ENCODE results near the gene NCR3LG1.
A peak's percentile ranks its signal among the peaks of the same experiment; 100 is the strongest.

NCR3LG1 gene

GRCh38 chr11:17385492-17385891 is 33.9 kb downstream of the NCR3LG1 start:
- no peak overlapping the region for H3K4me2 ChIP-seq (ENCODE audit: low read length, poor library complexity, severe bottlenecking)
- H2BK12ac ChIP-seq (ENCODE audit: low read length in 2 of 2), result no peak overlapping the region
- no peaks in the 10 kb centered on the region for H3K9me3 ChIP-seq (ENCODE audit: control insufficient read depth, low read length)
- no peak overlapping the region for H2AFZ ChIP-seq (ENCODE audit: low read depth, low read length)
- H3K4me3 ChIP-seq (ENCODE audit: insufficient read depth in 1 of 2, low read depth in 1 of 2, low read length in 2 of 2), result no peak overlapping the region
- no peaks in the 10 kb centered on the region for H3K79me1 ChIP-seq (replicated peaks; ENCODE audit: low read length, poor library complexity, severe bottlenecking)
- no peaks in the 10 kb centered on the region for H3K36me3 ChIP-seq (ENCODE audit: control insufficient read depth in 1 of 2, insufficient read depth in 2 of 2, low read depth in 1 of 2, low read length in 2 of 2)
- no peak overlapping the region for H3K14ac ChIP-seq (ENCODE audit: low read length in 2 of 2)
- no peak overlapping the region for H4K91ac ChIP-seq (ENCODE audit: low read length)
- 88% methylated on average over 5 of the region's 5 CpGs for WGBS
- H2AK5ac ChIP-seq (ENCODE audit: low read length, severe bottlenecking), result no peak overlapping the region
- no peak overlapping the region for H3K9ac ChIP-seq (ENCODE audit: low read length)
- no peak overlapping the region for H3K23ac ChIP-seq (ENCODE audit: low read length in 2 of 2)
- H2BK120ac ChIP-seq (ENCODE audit: low read depth, low read length), result no peak overlapping the region
- H3K27me3 ChIP-seq (ENCODE audit: control insufficient read depth in 1 of 2, insufficient read depth in 1 of 2, low read length in 2 of 2), result peaks cover 29 to 40% of the 10 kb centered on the region in 2 experiments
- no peak overlapping the region for H4K8ac ChIP-seq (ENCODE audit: low read length)
- H3K4ac ChIP-seq (ENCODE audit: low read depth in 1 of 2, low read length in 2 of 2), result no peak overlapping the region
- no peak overlapping the region for H3K27ac ChIP-seq (ENCODE audit: low read length, poor library complexity, severe bottlenecking)
- no peak overlapping the region for H2BK15ac ChIP-seq (ENCODE audit: low read depth, poor library complexity, severe bottlenecking)
- H3K18ac ChIP-seq (ENCODE audit: low read depth in 1 of 2, low read length in 2 of 2), result no peak overlapping the region
- no peak for DNase-seq
- no peak overlapping the region for H2BK5ac ChIP-seq (ENCODE audit: low read depth, low read length, poor library complexity, severe bottlenecking)
- peaks cover 12% of the 10 kb centered on the region for H3K4me1 ChIP-seq (ENCODE audit: control insufficient read depth, insufficient read depth, low read depth, low read length)

- no peak overlapping the region for H2AFZ ChIP-seq (ENCODE audit: low read depth, low read length)
- no peak overlapping the region for H3K27ac ChIP-seq (ENCODE audit: low read length, poor library complexity, severe bottlenecking)
- no peak overlapping the region for H4K8ac ChIP-seq (ENCODE audit: low read length)
- H3K14ac ChIP-seq (ENCODE audit: low read length in 2 of 2), result no peak overlapping the region
- H3K4ac ChIP-seq (ENCODE audit: low read depth in 1 of 2, low read length in 2 of 2), result no peak overlapping the region
- no peak overlapping the region for H3K9ac ChIP-seq (ENCODE audit: low read length)
- H2BK15ac ChIP-seq (ENCODE audit: low read depth, poor library complexity, severe bottlenecking), result no peak overlapping the region
- DNase-seq, result no peak
- peaks cover 33 to 44% of the 10 kb centered on the region in 2 experiments for H3K27me3 ChIP-seq (ENCODE audit: control insufficient read depth in 1 of 2, insufficient read depth in 1 of 2, low read length in 2 of 2)
- H3K4me3 ChIP-seq (ENCODE audit: insufficient read depth in 1 of 2, low read depth in 1 of 2, low read length in 2 of 2), result no peak overlapping the region
- no peak overlapping the region for H2BK120ac ChIP-seq (ENCODE audit: low read depth, low read length)
- 75% methylated on average over 6 of the region's 6 CpGs for WGBS
- no peak overlapping the region for H3K23ac ChIP-seq (ENCODE audit: low read length in 2 of 2)
- no peak overlapping the region for H2BK5ac ChIP-seq (ENCODE audit: low read depth, low read length, poor library complexity, severe bottlenecking)
- H3K9me3 ChIP-seq (ENCODE audit: control insufficient read depth, low read length), result no peaks in the 10 kb centered on the region
- peaks cover 12% of the 10 kb centered on the region for H3K4me1 ChIP-seq (ENCODE audit: control insufficient read depth, insufficient read depth, low read depth, low read length)
- no peak overlapping the region for H2AK5ac ChIP-seq (ENCODE audit: low read length, severe bottlenecking)
- no peak overlapping the region for H3K18ac ChIP-seq (ENCODE audit: low read depth in 1 of 2, low read length in 2 of 2)
- no peaks in the 10 kb centered on the region for H3K79me1 ChIP-seq (replicated peaks; ENCODE audit: low read length, poor library complexity, severe bottlenecking)
- H3K36me3 ChIP-seq (ENCODE audit: control insufficient read depth in 1 of 2, insufficient read depth in 2 of 2, low read depth in 1 of 2, low read length in 2 of 2), result no peaks in the 10 kb centered on the region
- H2BK12ac ChIP-seq (ENCODE audit: low read length in 2 of 2), result no peak overlapping the region
- H4K91ac ChIP-seq (ENCODE audit: low read length), result no peak overlapping the region
- H3K4me2 ChIP-seq (ENCODE audit: low read length, poor library complexity, severe bottlenecking), result no peak overlapping the region
Observed at GRCh38 chr11:17385926-17386325, 34.3 kb downstream of the NCR3LG1 start.

- no peak overlapping the region for H2BK15ac ChIP-seq (ENCODE audit: low read depth, poor library complexity, severe bottlenecking)
- H3K4me2 ChIP-seq (ENCODE audit: low read length, poor library complexity, severe bottlenecking), result no peak overlapping the region
- H3K4ac ChIP-seq (ENCODE audit: low read depth in 1 of 2, low read length in 2 of 2), result no peak overlapping the region
- H2AK5ac ChIP-seq (ENCODE audit: low read length, severe bottlenecking), result no peak overlapping the region
- H3K27me3 ChIP-seq (ENCODE audit: control insufficient read depth in 1 of 2, insufficient read depth in 1 of 2, low read length in 2 of 2), result peaks cover 39 to 50% of the 10 kb centered on the region in 2 experiments
- H2BK120ac ChIP-seq (ENCODE audit: low read depth, low read length), result no peak overlapping the region
- no peak overlapping the region for H3K23ac ChIP-seq (ENCODE audit: low read length in 2 of 2)
- DNase-seq, result peak; percentile 55
- H3K36me3 ChIP-seq (ENCODE audit: control insufficient read depth in 1 of 2, insufficient read depth in 2 of 2, low read depth in 1 of 2, low read length in 2 of 2), result no peaks in the 10 kb centered on the region
- H3K27ac ChIP-seq (ENCODE audit: low read length, poor library complexity, severe bottlenecking), result no peak overlapping the region
- H2BK12ac ChIP-seq (ENCODE audit: low read length in 2 of 2), result no peak overlapping the region
- H2BK5ac ChIP-seq (ENCODE audit: low read depth, low read length, poor library complexity, severe bottlenecking), result no peak overlapping the region
- no peak overlapping the region for H4K91ac ChIP-seq (ENCODE audit: low read length)
- WGBS, result 69% methylated on average over 23 of the region's 23 CpGs
- no peak overlapping the region for H4K8ac ChIP-seq (ENCODE audit: low read length)
- no peak overlapping the region for H3K18ac ChIP-seq (ENCODE audit: low read depth in 1 of 2, low read length in 2 of 2)
- peaks cover 12% of the 10 kb centered on the region for H3K4me1 ChIP-seq (ENCODE audit: control insufficient read depth, insufficient read depth, low read depth, low read length)
- H3K14ac ChIP-seq (ENCODE audit: low read length in 2 of 2), result no peak overlapping the region
- H3K9me3 ChIP-seq (ENCODE audit: control insufficient read depth, low read length), result no peaks in the 10 kb centered on the region
- H3K4me3 ChIP-seq (ENCODE audit: insufficient read depth in 1 of 2, low read depth in 1 of 2, low read length in 2 of 2), result no peak overlapping the region
- no peak overlapping the region for H2AFZ ChIP-seq (ENCODE audit: low read depth, low read length)
- H3K79me1 ChIP-seq (replicated peaks; ENCODE audit: low read length, poor library complexity, severe bottlenecking), result no peaks in the 10 kb centered on the region
- H3K9ac ChIP-seq (ENCODE audit: low read length), result no peak overlapping the region
Observed at GRCh38 chr11:17386331-17387084, 34.9 kb downstream of the NCR3LG1 start.

GRCh38 chr11:17387254-17387653 is 35.7 kb downstream of the NCR3LG1 start:
- Histone ChIP-seq H3K4me1 (ENCODE audit: control insufficient read depth, insufficient read depth, low read depth, low read length) (peaks cover 12% of the 10 kb centered on the region), H4K8ac (ENCODE audit: low read length) (no peak overlapping the region), H2BK12ac (ENCODE audit: low read length in 2 of 2) (no peak overlapping the region), H2AFZ (ENCODE audit: low read depth, low read length) (no peak overlapping the region), H3K4me2 (ENCODE audit: low read length, poor library complexity, severe bottlenecking) (no peak overlapping the region), H2AK5ac (ENCODE audit: low read length, severe bottlenecking) (no peak overlapping the region), H3K23ac (ENCODE audit: low read length in 2 of 2) (no peak overlapping the region), H3K27ac (ENCODE audit: low read length, poor library complexity, severe bottlenecking) (no peak overlapping the region), H3K79me1 (replicated peaks; ENCODE audit: low read length, poor library complexity, severe bottlenecking) (no peaks in the 10 kb centered on the region), H2BK120ac (ENCODE audit: low read depth, low read length) (no peak overlapping the region), H3K9me3 (ENCODE audit: control insufficient read depth, low read length) (no peaks in the 10 kb centered on the region), H2BK15ac (ENCODE audit: low read depth, poor library complexity, severe bottlenecking) (no peak overlapping the region), H3K14ac (ENCODE audit: low read length in 2 of 2) (no peak overlapping the region), H3K27me3 (ENCODE audit: control insufficient read depth in 1 of 2, insufficient read depth in 1 of 2, low read length in 2 of 2) (peaks cover 44 to 56% of the 10 kb centered on the region in 2 experiments), H3K4me3 (ENCODE audit: insufficient read depth in 1 of 2, low read depth in 1 of 2, low read length in 2 of 2) (no peak overlapping the region), H3K4ac (ENCODE audit: low read depth in 1 of 2, low read length in 2 of 2) (no peak overlapping the region), H2BK5ac (ENCODE audit: low read depth, low read length, poor library complexity, severe bottlenecking) (no peak overlapping the region), H4K91ac (ENCODE audit: low read length) (peak overlapping the region; percentile 37), H3K18ac (ENCODE audit: low read depth in 1 of 2, low read length in 2 of 2) (no peak overlapping the region), H3K9ac (ENCODE audit: low read length) (no peak overlapping the region), H3K36me3 (ENCODE audit: control insufficient read depth in 1 of 2, insufficient read depth in 2 of 2, low read depth in 1 of 2, low read length in 2 of 2) (no peaks in the 10 kb centered on the region)
- 97% methylated on average over 20 of the region's 20 CpGs for WGBS
- no peak for DNase-seq

All from mesenchymal stem cell (in vitro differentiated cells and primary cell).